GM21367 (cell line): Measurements from ENCODE around the gene MAGEB4.

Experiments
- ATAC-seq: cut with Tn5 transposase; IDR thresholded peaks from one replicate; pipeline ENCODE4 v1.9.1; 2021; ENCODE audit not compliant: unreplicated experiment

The MAGEB4 gene

DNA sequence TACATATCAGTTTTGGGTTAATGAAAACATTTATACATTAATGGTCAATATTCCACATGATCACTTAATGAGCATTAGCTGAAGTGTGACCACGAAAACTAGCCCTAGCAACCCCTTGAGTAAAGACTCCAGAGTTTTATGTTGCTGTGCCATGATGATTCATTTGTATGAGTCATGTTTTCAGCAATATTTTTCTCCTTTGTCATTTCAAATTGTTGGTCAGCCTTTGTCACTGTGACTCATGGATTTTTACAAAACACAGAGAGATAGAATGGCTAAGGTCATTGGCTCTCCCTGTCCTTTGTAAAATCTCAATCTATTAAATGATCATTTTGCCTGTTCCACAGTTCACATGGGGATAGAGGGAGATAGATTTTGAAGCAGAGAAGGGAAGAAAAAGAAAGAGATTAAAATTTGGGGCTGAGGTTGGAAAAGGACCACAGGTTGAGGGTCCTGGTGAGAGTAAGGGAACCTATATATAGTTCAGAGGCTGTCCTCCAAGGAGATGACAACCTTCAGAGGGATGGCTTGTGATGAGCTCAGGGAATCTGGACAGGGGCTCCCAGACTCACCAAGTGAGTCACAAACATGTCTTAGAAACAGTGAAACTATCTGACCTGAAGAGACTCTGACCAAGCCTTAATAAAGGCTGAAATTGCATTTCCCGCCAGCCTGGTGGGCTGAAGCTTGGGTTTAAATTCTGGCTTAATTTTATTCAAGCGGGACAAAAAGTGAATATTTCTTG is 41.8 kb downstream of the MAGEB4 start:
- no peak for ATAC-seq
